H9 (cell line): ENCODE measurements around the gene GYS1. TPM values are rescaled to one million over a fixed set of nuclear protein-coding genes. Genes with fewer than 3 reads are reported as not detected.
A peak's percentile ranks its signal among the peaks of the same experiment; 100 is the strongest.

Source experiments
- DNase-seq: peaks from one replicate; pipeline ENCODE4 v3.0.0-alpha.2; 2017
- H2AFZ ChIP-seq: one replicate; pipeline ENCODE4 v1.6.1; 2013; ENCODE audit warnings: mild to moderate bottlenecking, low read length, control low read depth, moderate library complexity
- H2AK5ac ChIP-seq: 2 replicates; pipeline ENCODE4 v1.6.1; 2013; ENCODE audit warnings: low read length, control low read depth, mixed read lengths; ENCODE audit not compliant: insufficient read length
- H2BK120ac ChIP-seq: one replicate; pipeline ENCODE4 v1.6.1; 2013; ENCODE audit warnings: low read depth, mild to moderate bottlenecking, low read length, control low read depth, inconsistent platforms; ENCODE audit not compliant: poor library complexity, severe bottlenecking
- H2BK12ac ChIP-seq: 2 replicates; pipeline ENCODE4 v1.6.1; 2013; ENCODE audit warnings: low read length, control low read depth, mixed read lengths, low read depth; ENCODE audit not compliant: insufficient read length
- H2BK15ac ChIP-seq: 2 replicates; pipeline ENCODE4 v1.6.1; 2013; ENCODE audit warnings: low read depth, low read length, control low read depth
- H2BK20ac ChIP-seq: one replicate; pipeline ENCODE4 v1.6.1; 2013; ENCODE audit warnings: low read depth, mild to moderate bottlenecking, low read length, control low read depth, inconsistent platforms; ENCODE audit not compliant: poor library complexity, severe bottlenecking
- H2BK5ac ChIP-seq: 2 replicates; pipeline ENCODE4 v1.6.1; 2013; ENCODE audit warnings: low read length, control low read depth, mixed read lengths; ENCODE audit not compliant: insufficient read length
- H3K14ac ChIP-seq: 2 replicates; pipeline ENCODE4 v1.6.1; 2013; ENCODE audit warnings: low read length, control low read depth; ENCODE audit not compliant: insufficient read depth
- H3K18ac ChIP-seq: 2 replicates; pipeline ENCODE4 v1.6.1; 2013; ENCODE audit warnings: low read depth, mild to moderate bottlenecking, mixed read lengths, low read length, control low read depth; ENCODE audit not compliant: insufficient read length
- H3K23ac ChIP-seq: 2 replicates; pipeline ENCODE4 v1.6.1; 2013; ENCODE audit warnings: low read length, control low read depth, mixed read lengths, low read depth; ENCODE audit not compliant: insufficient read length
- H3K23me2 ChIP-seq: 2 replicates; pipeline ENCODE4 v1.6.1; 2013; ENCODE audit warnings: low read depth, mild to moderate bottlenecking, mixed read lengths, low read length, control low read depth; ENCODE audit not compliant: insufficient read length, poor library complexity, severe bottlenecking
- H3K27ac ChIP-seq: 2 replicates; pipeline ENCODE4 v1.5.1; 2013; ENCODE audit warnings: low read length, control low read depth, mixed read lengths, low read depth; ENCODE audit not compliant: insufficient read length
- H3K27me3 ChIP-seq: 2 replicates; pipeline ENCODE4 v1.6.1; 2013; ENCODE audit warnings: low read length, control low read depth, inconsistent platforms; ENCODE audit not compliant: insufficient read depth
- H3K4ac ChIP-seq: 2 replicates; pipeline ENCODE4 v1.6.1; 2013; ENCODE audit warnings: low read depth, mild to moderate bottlenecking, control low read depth, inconsistent platforms, low read length, moderate library complexity
- H3K4me1 ChIP-seq: 2 replicates; pipeline ENCODE4 v1.6.1; 2013; ENCODE audit warnings: low read length, control low read depth, inconsistent platforms; ENCODE audit not compliant: insufficient read depth
- H3K4me2 ChIP-seq: 2 replicates; pipeline ENCODE4 v1.6.1; 2013; ENCODE audit warnings: low read length, control low read depth, mixed read lengths; ENCODE audit not compliant: insufficient read length, insufficient read depth
- H3K56ac ChIP-seq: 2 replicates; pipeline ENCODE4 v1.6.1; 2013; ENCODE audit warnings: low read depth, mild to moderate bottlenecking, mixed read lengths, low read length, control low read depth; ENCODE audit not compliant: insufficient read length
- H3K79me1 ChIP-seq: 2 replicates; pipeline ENCODE4 v1.6.1; 2013; ENCODE audit warnings: low read depth, mild to moderate bottlenecking, moderate library complexity, low read length, control low read depth, inconsistent platforms; ENCODE audit not compliant: insufficient read depth, poor library complexity, severe bottlenecking
- H3K79me2 ChIP-seq: 2 replicates; pipeline ENCODE4 v1.6.1; 2013; ENCODE audit warnings: low read length, control low read depth, inconsistent platforms; ENCODE audit not compliant: insufficient read depth
- H3K9ac ChIP-seq: 2 replicates; pipeline ENCODE4 v1.6.1; 2013; ENCODE audit warnings: low read length, control low read depth, mixed read lengths; ENCODE audit not compliant: insufficient read length; ENCODE audit errors: extremely low read depth
- H3K9me3 ChIP-seq: one replicate; pipeline ENCODE4 v1.6.1; 2013; ENCODE audit warnings: low read depth, low read length, inconsistent platforms; ENCODE audit not compliant: control insufficient read depth
- H3T11ph ChIP-seq: one replicate; pipeline ENCODE4 v1.6.1; 2013; ENCODE audit warnings: mild to moderate bottlenecking, low read length, control low read depth, inconsistent platforms
- H4K20me1 ChIP-seq: one replicate; pipeline ENCODE4 v1.6.1; 2013; ENCODE audit not compliant: control insufficient read depth, insufficient read length, insufficient read depth
- H4K5ac ChIP-seq: 2 replicates; pipeline ENCODE4 v1.6.1; 2013; ENCODE audit warnings: low read depth, mild to moderate bottlenecking, mixed read lengths, low read length, control low read depth; ENCODE audit not compliant: insufficient read length
- H4K8ac ChIP-seq: replicated peaks from 2 replicates; pipeline ENCODE4 v1.6.1; 2013; ENCODE audit warnings: low read length, control low read depth, mixed read lengths, low read depth; ENCODE audit not compliant: insufficient read length
- H4K91ac ChIP-seq: 2 replicates; pipeline ENCODE4 v1.6.1; 2013; ENCODE audit warnings: low read depth, mild to moderate bottlenecking, moderate library complexity, mixed read lengths, low read length, control low read depth; ENCODE audit not compliant: insufficient read length
- H3K27ac Mint-ChIP-seq, 3 experiments: 2 replicates in 2 of 3; 3 replicates in 1 of 3; pipeline ENCODE4 v1.8.0; 2020 to 2021; ENCODE audit warnings: mixed read lengths in 3 of 3, mild to moderate bottlenecking in 1 of 3, moderate library complexity in 1 of 3
- H3K27me3 Mint-ChIP-seq: 2 replicates; pipeline ENCODE4 v1.8.0; 2021; ENCODE audit warnings: low read depth, mild to moderate bottlenecking, moderate library complexity, mixed read lengths
- H3K36me3 Mint-ChIP-seq, 3 experiments: 2 replicates in 2 of 3; 3 replicates in 1 of 3; pipeline ENCODE4 v1.8.0; 2020 to 2021; ENCODE audit warnings: low read depth in 3 of 3, mixed read lengths in 3 of 3; ENCODE audit not compliant: insufficient read depth in 1 of 3
- H3K4me1 Mint-ChIP-seq, 2 experiments: 2 replicates each; pipeline ENCODE4 v1.8.0; 2020; ENCODE audit warnings: mixed read lengths in 2 of 2
- H3K4me3 Mint-ChIP-seq, 2 experiments: 2 replicates in 1 of 2; 3 replicates in 1 of 2; pipeline ENCODE4 v1.8.0; 2020 to 2021; ENCODE audit warnings: mild to moderate bottlenecking in 2 of 2, mixed read lengths in 2 of 2, moderate library complexity in 1 of 2
- H3K9me3 Mint-ChIP-seq, 2 experiments: 2 replicates in 1 of 2; 3 replicates in 1 of 2; pipeline ENCODE4 v1.8.0; 2020; ENCODE audit warnings: mild to moderate bottlenecking in 2 of 2, mixed read lengths in 2 of 2, moderate library complexity in 1 of 2
- WGBS: extraction: QIAGEN DNeasy Blood & Tissue Kit; methylation state at CpG from one replicate; pipeline ENCODE4 v1.1.7; 2013; ENCODE audit warnings: missing lambda C conversion rate, low lambda C conversion rate, mixed read lengths; ENCODE audit not compliant: insufficient read length; ENCODE audit errors: extremely low coverage; 5-methylcytosine and 5-hydroxymethylcytosine counted together
- total RNA-seq: library from RNA; stranded (reverse); gene quantifications from 2 replicates; pipeline ENCODE4 v1.2.1, GENCODE V29; 2021
- TF ChIP-seq, protein P1 (sequence below): fragments of 200-600 bp; sonication (generic); conservative IDR thresholded peaks from 3 replicates; pipeline ENCODE4 v1.8.0; 2021; ENCODE audit warnings: antibody characterized with exemption, mild to moderate bottlenecking

GYS1 gene
- total RNA-seq, 1 experiment from 2014 or later = 44.3 TPM

- H3K27ac Mint-ChIP-seq = no peak overlapping the region
- peak; percentile 77 for DNase-seq
- Histone ChIP-seq H3K14ac (no peak overlapping the region), H4K5ac (no peak overlapping the region), H4K20me1 (no peaks in the 10 kb centered on the region), H3K27me3 (no peaks in the 10 kb centered on the region; the same call in 1 of the 2 replicates), H2BK120ac (no peak overlapping the region), H3K9me3 (no peaks in the 10 kb centered on the region), H3K4me2 (peak overlapping the region; percentile 9), H3K23ac (no peak overlapping the region), H2BK12ac (no peak overlapping the region), H2BK20ac (no peak overlapping the region), H2BK5ac (no peak overlapping the region), H3K27ac (no peak overlapping the region), H3K4ac (no peak overlapping the region), H3K23me2 (peaks cover 8% of the 10 kb centered on the region), H3K79me2 (no peaks in the 10 kb centered on the region), H3K56ac (no peak overlapping the region), H2AK5ac (no peak overlapping the region), H4K91ac (no peak overlapping the region), H2AFZ (no peak overlapping the region), H3K79me1 (no peaks in the 10 kb centered on the region), H3K4me1 (peaks cover 4% of the 10 kb centered on the region; the same call in 1 of the 2 replicates), H3K9ac (no peak overlapping the region), H4K8ac (no peak overlapping the region), H2BK15ac (no peak overlapping the region), H3K18ac (peak overlapping the region; percentile 15), H3T11ph (no peak overlapping the region)
- TF ChIP-seq, protein P1, sequence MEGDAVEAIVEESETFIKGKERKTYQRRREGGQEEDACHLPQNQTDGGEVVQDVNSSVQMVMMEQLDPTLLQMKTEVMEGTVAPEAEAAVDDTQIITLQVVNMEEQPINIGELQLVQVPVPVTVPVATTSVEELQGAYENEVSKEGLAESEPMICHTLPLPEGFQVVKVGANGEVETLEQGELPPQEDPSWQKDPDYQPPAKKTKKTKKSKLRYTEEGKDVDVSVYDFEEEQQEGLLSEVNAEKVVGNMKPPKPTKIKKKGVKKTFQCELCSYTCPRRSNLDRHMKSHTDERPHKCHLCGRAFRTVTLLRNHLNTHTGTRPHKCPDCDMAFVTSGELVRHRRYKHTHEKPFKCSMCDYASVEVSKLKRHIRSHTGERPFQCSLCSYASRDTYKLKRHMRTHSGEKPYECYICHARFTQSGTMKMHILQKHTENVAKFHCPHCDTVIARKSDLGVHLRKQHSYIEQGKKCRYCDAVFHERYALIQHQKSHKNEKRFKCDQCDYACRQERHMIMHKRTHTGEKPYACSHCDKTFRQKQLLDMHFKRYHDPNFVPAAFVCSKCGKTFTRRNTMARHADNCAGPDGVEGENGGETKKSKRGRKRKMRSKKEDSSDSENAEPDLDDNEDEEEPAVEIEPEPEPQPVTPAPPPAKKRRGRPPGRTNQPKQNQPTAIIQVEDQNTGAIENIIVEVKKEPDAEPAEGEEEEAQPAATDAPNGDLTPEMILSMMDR = no peak
- H3K36me3 Mint-ChIP-seq = peaks cover 6 to 12% (median 12%) of the 10 kb centered on the region in 3 experiments; a peak in 6 of 7 replicates
- peaks cover 44% of the 10 kb centered on the region for H3K27me3 Mint-ChIP-seq
- H3K9me3 Mint-ChIP-seq = peaks cover 0 to 1% of the 10 kb centered on the region in 2 experiments; a peak in 2 of 5 replicates
- no CpG with 5 or more reads among the region's 11 CpGs for WGBS
- peaks cover 15 to 36% of the 10 kb centered on the region in 2 experiments for H3K4me1 Mint-ChIP-seq
- peak overlapping the region in 1 of 2 experiments; percentile 68; a peak in 2 of 5 replicates for H3K4me3 Mint-ChIP-seq
These were observed 27.2 kb upstream of the GYS1 start for GRCh38 chr19:49020342-49020741.
